Activated CD8-positive, alpha-beta T cell treated with anti-CD3 and anti-CD28 coated beads for 36 hours (primary cell): ENCODE results near the gene SV2B. TPM values are rescaled to one million over a fixed set of nuclear protein-coding genes. Genes with fewer than 3 reads are reported as not detected.

Experiments
- ATAC-seq: fragments of 200-7000 bp; cut with Tn5 transposase; one replicate; pipeline ENCODE4 v1.10.0; 2021; ENCODE audit warnings: mild to moderate bottlenecking, moderate library complexity
- CTCF ChIA-PET: fragments of 350-600 bp; sonication (Branson Sonifier 250); formaldehyde crosslinking; loops from one replicate; lab custom pipeline; 2021; ENCODE audit warnings: antibody characterized with exemption; lab: Charles Lee
- POLR2A ChIA-PET: fragments of 350-600 bp; sonication (Branson Sonifier 250); formaldehyde crosslinking; loops from one replicate; lab custom pipeline; 2021; ENCODE audit warnings: antibody characterized with exemption; lab: Charles Lee
- DNase-seq: peaks from one replicate; pipeline ENCODE4 v3.0.0-alpha.2; 2020
- H3K27ac Mint-ChIP-seq: one replicate; pipeline ENCODE4 v1.8.0; 2021; ENCODE audit warnings: mild to moderate bottlenecking, mixed read lengths
- H3K27me3 Mint-ChIP-seq: one replicate; pipeline ENCODE4 v1.8.0; 2021; ENCODE audit warnings: mixed read lengths
- H3K36me3 Mint-ChIP-seq: one replicate; pipeline ENCODE4 v1.8.0; 2021; ENCODE audit warnings: low read depth, mixed read lengths
- H3K4me1 Mint-ChIP-seq: one replicate; pipeline ENCODE4 v1.8.0; 2021; ENCODE audit warnings: low read depth, mixed read lengths
- H3K4me3 Mint-ChIP-seq: one replicate; pipeline ENCODE4 v1.8.0; 2021; ENCODE audit warnings: mild to moderate bottlenecking, moderate library complexity, mixed read lengths
- H3K9me3 Mint-ChIP-seq: one replicate; pipeline ENCODE4 v1.8.0; 2021; ENCODE audit warnings: mixed read lengths
- CTCF ChIP-seq: fragments of 200-600 bp; IDR thresholded peaks from one replicate; pipeline ENCODE4 v1.8.0; 2022; ENCODE audit warnings: antibody characterized with exemption, mild to moderate bottlenecking
- intact Hi-C: fragments of 100-400 bp; cut with micrococcal nuclease; formaldehyde crosslinking; loops from one replicate; pipeline ENCODE4 v1.10.0; 2022
- total RNA-seq, 2 experiments: library from RNA; stranded (reverse); gene quantifications; one replicate each; pipeline ENCODE4 v1.2.3, GENCODE V29; 2021

Gene SV2B
- total RNA-seq, 2 experiments from 2014 or later = not detected

DNA sequence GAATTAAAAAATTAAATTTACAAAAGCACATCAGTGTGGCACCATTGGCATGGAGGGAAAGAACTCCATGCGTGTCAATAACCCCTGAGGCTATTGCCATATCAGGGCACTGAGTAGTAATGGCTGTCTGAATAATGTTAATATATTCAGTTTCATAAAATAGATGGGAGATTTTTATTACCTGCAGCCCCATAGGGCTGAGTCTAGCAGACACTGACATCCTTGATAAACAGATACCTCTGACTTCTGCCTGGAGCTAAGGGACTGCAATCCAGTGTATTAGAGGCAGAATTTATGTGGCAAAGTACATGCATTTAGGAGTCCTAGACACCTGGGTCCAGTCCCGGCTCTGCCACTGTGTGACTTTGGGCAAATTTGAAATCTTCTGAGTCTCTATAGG is 38.8 kb upstream of the SV2B start:
- CTCF ChIA-PET = interaction anchor here (1.0 kb wide), 1 partner anchor 211 kb away, joined by 3 read pairs; no protein-coding TSS in a partner anchor
- Mint-ChIP-seq H3K36me3 (no peaks in the 10 kb centered on the region), H3K4me1 (no peaks in the 10 kb centered on the region), H3K27me3 (peaks cover 23% of the 10 kb centered on the region), H3K4me3 (no peak overlapping the region), H3K9me3 (peaks cover 6% of the 10 kb centered on the region), H3K27ac (no peak overlapping the region)
- intact Hi-C loops = no loop called here
- TF ChIP-seq CTCF = no peak
- ATAC-seq (no peak), DNase-seq (no peak)
- POLR2A ChIA-PET = no interaction called here

DNA sequence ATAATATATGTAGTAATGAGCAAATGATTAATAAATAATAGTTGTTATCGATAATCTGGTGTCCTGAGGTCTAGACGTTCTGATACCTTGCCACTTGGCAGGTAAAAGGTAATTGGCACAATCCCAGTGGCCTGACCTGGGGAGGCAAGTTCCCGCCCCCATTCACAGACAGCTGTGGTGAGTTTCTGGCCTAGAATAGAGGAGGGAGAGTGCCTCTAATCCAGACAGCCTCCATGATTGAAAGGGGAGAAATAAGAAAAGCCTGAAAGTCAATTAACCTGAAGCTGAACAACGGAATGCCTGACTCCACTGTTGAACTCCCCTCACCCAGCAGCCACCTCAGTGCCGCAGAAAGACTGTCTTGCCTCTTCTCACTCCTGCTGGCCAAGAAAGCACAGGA is 38.1 kb upstream of the SV2B start:
- POLR2A ChIA-PET = no interaction called here
- CTCF ChIA-PET = interaction anchor here (1.1 kb wide), 1 partner anchor 210 kb away, joined by 3 read pairs; no protein-coding TSS in a partner anchor
- intact Hi-C loops = no loop called here
- H3K27ac Mint-ChIP-seq = no peak overlapping the region
- H3K4me1 Mint-ChIP-seq = no peaks in the 10 kb centered on the region
- no peak overlapping the region for H3K4me3 Mint-ChIP-seq
- DNase-seq (no peak), ATAC-seq (no peak)
- TF ChIP-seq CTCF = no peak
- peaks cover 20% of the 10 kb centered on the region for H3K27me3 Mint-ChIP-seq
- peaks cover 6% of the 10 kb centered on the region for H3K9me3 Mint-ChIP-seq
- H3K36me3 Mint-ChIP-seq = no peaks in the 10 kb centered on the region

DNA sequence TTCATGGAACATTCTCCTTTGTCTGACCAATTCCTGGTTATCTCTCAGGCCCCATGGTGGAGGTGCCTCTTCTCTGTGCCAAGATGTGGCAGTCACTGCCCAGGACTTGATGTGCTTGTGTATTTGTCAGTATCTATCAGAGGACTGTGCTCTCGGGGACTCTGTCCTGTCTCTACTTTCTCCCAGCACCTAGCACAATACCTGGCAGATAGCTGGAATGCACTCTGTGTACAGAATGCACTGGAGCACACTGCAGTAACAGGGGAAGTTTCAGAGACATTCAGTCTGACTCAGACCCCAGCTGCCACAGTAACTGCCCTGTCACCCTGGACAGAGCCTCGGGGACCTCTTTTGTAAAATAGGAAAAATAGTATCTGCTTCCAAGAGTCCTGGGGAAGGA is 34.6 kb upstream of the SV2B start:
- intact Hi-C loops = no loop called here
- H3K36me3 Mint-ChIP-seq = no peaks in the 10 kb centered on the region
- no peaks in the 10 kb centered on the region for H3K4me1 Mint-ChIP-seq
- H3K27ac Mint-ChIP-seq = no peak overlapping the region
- DNase-seq (no peak), ATAC-seq (no peak)
- CTCF ChIA-PET = interaction anchor here (2.0 to 2.5 kb wide), 2 partner anchors 10 to 206 kb away, joined by 9 to 14 read pairs; no protein-coding TSS in a partner anchor
- H3K4me3 Mint-ChIP-seq = no peak overlapping the region
- no peak for TF ChIP-seq CTCF
- POLR2A ChIA-PET = no interaction called here
- H3K9me3 Mint-ChIP-seq = peaks cover 6% of the 10 kb centered on the region
- peaks cover 5% of the 10 kb centered on the region for H3K27me3 Mint-ChIP-seq

DNA sequence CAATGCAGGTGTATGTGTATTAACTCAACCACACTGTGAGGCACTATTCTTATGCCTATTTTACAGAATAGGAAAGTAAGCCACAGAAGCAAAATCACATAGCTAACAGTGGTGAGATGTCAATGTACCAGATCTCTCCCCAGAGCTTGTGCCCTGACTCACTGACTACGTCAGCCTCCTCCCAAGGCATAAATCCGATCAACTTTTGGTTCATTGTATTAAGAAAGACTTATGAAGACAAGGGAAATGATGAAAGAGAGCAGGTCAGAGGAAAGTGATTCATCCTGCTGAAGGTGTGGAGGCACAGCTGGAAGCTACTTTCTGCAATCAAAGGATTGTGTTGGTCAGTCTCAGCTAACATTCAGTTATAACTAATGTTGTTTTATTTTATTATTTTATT is 33.0 kb upstream of the SV2B start:
- TF ChIP-seq CTCF = no peak
- Mint-ChIP-seq H3K27ac (no peak overlapping the region), H3K4me3 (no peak overlapping the region), H3K9me3 (peaks cover 6% of the 10 kb centered on the region), H3K27me3 (peaks cover 6% of the 10 kb centered on the region), H3K4me1 (no peaks in the 10 kb centered on the region), H3K36me3 (no peaks in the 10 kb centered on the region)
- DNase-seq = no peak
- intact Hi-C loops = no loop called here
- ChIA-PET POLR2A (interaction anchor here (0.6 kb wide), 1 partner anchor 149 kb away, joined by 3 read pairs; no protein-coding TSS in a partner anchor), CTCF (interaction anchor here (1.1 to 2.5 kb wide), 4 partner anchors 11 to 205 kb away, joined by 4 to 14 read pairs (median 8); no protein-coding TSS in a partner anchor)
- ATAC-seq = no peak

GRCh38 chr15:91068436-91068835 is 31.6 kb upstream of the SV2B start:
- Mint-ChIP-seq H3K27ac (no peak overlapping the region), H3K4me1 (no peaks in the 10 kb centered on the region), H3K9me3 (peaks cover 6% of the 10 kb centered on the region), H3K4me3 (no peak overlapping the region), H3K36me3 (no peaks in the 10 kb centered on the region), H3K27me3 (peaks cover 11% of the 10 kb centered on the region)
- TF ChIP-seq CTCF = no peak
- ChIA-PET POLR2A (no interaction called here), CTCF (interaction anchor here (1.1 to 1.6 kb wide), 3 partner anchors 12 to 179 kb away, joined by 4 to 7 read pairs (median 4); no protein-coding TSS in a partner anchor)
- ATAC-seq (no peak), DNase-seq (no peak)
- intact Hi-C loops = no loop called here
